Large intestine (tissue), 1 donor: ENCODE measurements around the gene NTMT2. TPM values are rescaled to one million over a fixed set of nuclear protein-coding genes. Genes with fewer than 3 reads are reported as not detected.

Experiments
- polyA plus RNA-seq: library from polyadenylated mRNA; unstranded; fragments of 120-200 nt; gene quantifications from one replicate; pipeline ENCODE4 v1.2.1, GENCODE V29; 2013

Gene NTMT2
- polyA plus RNA-seq, 1 donor = not detected

Other genes starting within 250 kb of the NTMT2 start
- gene KIFAP3, start 71.3 kb upstream of the NTMT2 start, polyA plus RNA-seq = 24.5 TPM